H1 (cell line): Measurements from ENCODE around the gene ADGRV1. TPM values are rescaled to one million over a fixed set of nuclear protein-coding genes. Genes with fewer than 3 reads are reported as not detected.

Experiments used
- CREB1 ChIP-seq: IDR thresholded peaks from 2 replicates; pipeline ENCODE4 v1.6.1; 2012; ENCODE audit warnings: inconsistent platforms
- EZH2 ChIP-seq: fragments of 200-600 bp; sonication (generic); IDR thresholded peaks from 2 replicates; pipeline ENCODE4 v1.7.1; 2012; ENCODE audit warnings: low read depth, mild to moderate bottlenecking, moderate library complexity, low read length, inconsistent platforms; ENCODE audit not compliant: severe bottlenecking
- MAFK ChIP-seq: IDR thresholded peaks from 2 replicates; pipeline ENCODE4 v1.6.1; 2012; ENCODE audit warnings: low read depth, mild to moderate bottlenecking, improper control_type of control experiment, low read length
- POLR2A ChIP-seq, 2 experiments: IDR thresholded peaks; 1 replicate in 1 of 2; 2 replicates in 1 of 2; pipeline ENCODE4 v1.6.1; 2011; ENCODE audit warnings: low read depth in 2 of 2, low read length in 2 of 2, mild to moderate bottlenecking in 2 of 2; ENCODE audit errors: control extremely low read depth in 1 of 2
- POLR2AphosphoS5 ChIP-seq: IDR thresholded peaks from 2 replicates; pipeline ENCODE4 v1.6.1; 2011; ENCODE audit warnings: low read depth, low read length
- TBP ChIP-seq: IDR thresholded peaks from 2 replicates; pipeline ENCODE4 v1.6.1; 2011; ENCODE audit warnings: low read depth, low read length, improper control_type of control experiment
- polyA plus RNA-seq, 7 experiments: library from polyadenylated mRNA; depleted of rRNA in 3 of 7; stranded (reverse) in 5 of 7; unstranded in 2 of 7; fragments of >200 nt in 5 of 7; fragments of 200-250 nt in 2 of 7; gene quantifications; 1 replicate in 5 of 7; 2 replicates in 1 of 7; 4 replicates in 1 of 7; pipeline versions ENCODE4 v1.2.1 to v1.2.3, GENCODE V29; 2011 to 2013; ENCODE audit warnings: missing spikeins in 2 of 7, mixed read lengths in 2 of 7
- total RNA-seq: library from RNA; stranded (reverse); fragmentation: NEBNext Ultra II Directional; extraction: Animal tissue kit (Norgen Biotek cat#: 25700); gene quantifications from 2 replicates; pipeline ENCODE4 v1.2.1, GENCODE V29; 2021
- TF ChIP-seq, protein P1 (sequence below), 3 experiments: IDR thresholded peaks; 1 replicate in 2 of 3; 2 replicates in 1 of 3; pipeline versions ENCODE4 v1.5.1 to v1.6.1; 2011; ENCODE audit warnings: low read length in 3 of 3, mild to moderate bottlenecking in 3 of 3, inconsistent platforms in 2 of 3, low read depth in 1 of 3, moderate library complexity in 1 of 3; ENCODE audit not compliant: insufficient read depth in 1 of 3; ENCODE audit errors: control extremely low read depth in 1 of 3

ADGRV1 gene
- total and polyA plus RNA-seq, 2 of the 8 experiments (the other 6 are each of a cell fraction or from before 2014, with no cell fraction given) = 53.1 to 62.2 TPM

DNA sequence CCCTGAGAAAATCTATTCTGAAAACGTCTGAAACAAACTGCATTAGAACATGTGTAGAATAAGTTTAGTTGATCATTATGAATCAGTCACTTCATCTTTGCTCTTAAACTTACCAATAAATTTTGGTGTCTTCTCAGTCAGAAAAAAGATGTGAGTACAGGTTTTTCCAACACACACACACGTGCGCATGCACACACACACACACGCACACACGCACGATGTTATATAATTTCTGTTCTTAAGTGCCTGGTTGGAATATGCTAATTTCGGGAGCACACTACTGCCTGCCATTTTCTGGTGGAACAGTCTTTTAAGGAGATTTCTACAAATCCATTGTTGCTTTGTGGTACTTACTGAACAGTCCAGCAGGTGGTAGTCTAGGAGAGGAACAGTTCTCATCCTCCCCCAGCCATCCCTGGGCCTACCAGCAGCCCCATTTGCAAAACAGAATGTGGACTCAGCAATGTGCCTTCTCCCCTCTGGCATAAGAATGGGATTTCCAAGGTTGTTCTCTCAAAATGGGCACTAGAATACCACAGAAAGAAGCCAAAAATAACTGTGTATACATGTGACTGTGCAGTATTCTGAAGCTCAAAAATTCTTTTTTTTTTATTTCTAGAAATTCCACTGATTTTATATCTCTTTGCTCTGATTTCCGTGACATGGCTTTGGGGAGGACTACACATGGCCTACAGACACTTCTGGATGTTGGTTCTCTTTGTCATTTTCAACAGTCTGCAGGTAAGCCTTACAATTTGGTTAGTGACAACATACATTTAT, 543.2 kb downstream of the ADGRV1 start (continued):
- 0 out of 2 replicates have a peak, but pooled peaks have one; percentile 14 for TF ChIP-seq CREB1
- TF ChIP-seq, protein P1, sequence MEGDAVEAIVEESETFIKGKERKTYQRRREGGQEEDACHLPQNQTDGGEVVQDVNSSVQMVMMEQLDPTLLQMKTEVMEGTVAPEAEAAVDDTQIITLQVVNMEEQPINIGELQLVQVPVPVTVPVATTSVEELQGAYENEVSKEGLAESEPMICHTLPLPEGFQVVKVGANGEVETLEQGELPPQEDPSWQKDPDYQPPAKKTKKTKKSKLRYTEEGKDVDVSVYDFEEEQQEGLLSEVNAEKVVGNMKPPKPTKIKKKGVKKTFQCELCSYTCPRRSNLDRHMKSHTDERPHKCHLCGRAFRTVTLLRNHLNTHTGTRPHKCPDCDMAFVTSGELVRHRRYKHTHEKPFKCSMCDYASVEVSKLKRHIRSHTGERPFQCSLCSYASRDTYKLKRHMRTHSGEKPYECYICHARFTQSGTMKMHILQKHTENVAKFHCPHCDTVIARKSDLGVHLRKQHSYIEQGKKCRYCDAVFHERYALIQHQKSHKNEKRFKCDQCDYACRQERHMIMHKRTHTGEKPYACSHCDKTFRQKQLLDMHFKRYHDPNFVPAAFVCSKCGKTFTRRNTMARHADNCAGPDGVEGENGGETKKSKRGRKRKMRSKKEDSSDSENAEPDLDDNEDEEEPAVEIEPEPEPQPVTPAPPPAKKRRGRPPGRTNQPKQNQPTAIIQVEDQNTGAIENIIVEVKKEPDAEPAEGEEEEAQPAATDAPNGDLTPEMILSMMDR (IDR thresholded peaks at IDR 0.05; ENCODE audit: control extremely low read depth in 1 of 3, insufficient read depth in 1 of 3, low read depth in 1 of 3, low read length in 3 of 3) = peak; percentile 44 to 78 (median 69)
- no peak for TF ChIP-seq TBP
- no peak for TF ChIP-seq POLR2AphosphoS5
- no peak for TF ChIP-seq EZH2
- TF ChIP-seq POLR2A (IDR thresholded peaks at IDR 0.05; ENCODE audit: control extremely low read depth in 1 of 2, low read depth in 2 of 2, low read length in 2 of 2) = no peak
- peak; percentile 62 for TF ChIP-seq MAFK
